Measurements from ENCODE around the gene SAE1. TPM values are rescaled to one million over a fixed set of nuclear protein-coding genes. Genes with fewer than 3 reads are reported as not detected.
A peak's percentile ranks its signal among the peaks of the same experiment; 100 is the strongest.

SAE1 gene
- total and polyA plus RNA-seq, 10 of the 15 experiments (the other 5 are each of a cell fraction or from before 2014, with no cell fraction given): 62.0 to 246 (median 148) TPM

DNA sequence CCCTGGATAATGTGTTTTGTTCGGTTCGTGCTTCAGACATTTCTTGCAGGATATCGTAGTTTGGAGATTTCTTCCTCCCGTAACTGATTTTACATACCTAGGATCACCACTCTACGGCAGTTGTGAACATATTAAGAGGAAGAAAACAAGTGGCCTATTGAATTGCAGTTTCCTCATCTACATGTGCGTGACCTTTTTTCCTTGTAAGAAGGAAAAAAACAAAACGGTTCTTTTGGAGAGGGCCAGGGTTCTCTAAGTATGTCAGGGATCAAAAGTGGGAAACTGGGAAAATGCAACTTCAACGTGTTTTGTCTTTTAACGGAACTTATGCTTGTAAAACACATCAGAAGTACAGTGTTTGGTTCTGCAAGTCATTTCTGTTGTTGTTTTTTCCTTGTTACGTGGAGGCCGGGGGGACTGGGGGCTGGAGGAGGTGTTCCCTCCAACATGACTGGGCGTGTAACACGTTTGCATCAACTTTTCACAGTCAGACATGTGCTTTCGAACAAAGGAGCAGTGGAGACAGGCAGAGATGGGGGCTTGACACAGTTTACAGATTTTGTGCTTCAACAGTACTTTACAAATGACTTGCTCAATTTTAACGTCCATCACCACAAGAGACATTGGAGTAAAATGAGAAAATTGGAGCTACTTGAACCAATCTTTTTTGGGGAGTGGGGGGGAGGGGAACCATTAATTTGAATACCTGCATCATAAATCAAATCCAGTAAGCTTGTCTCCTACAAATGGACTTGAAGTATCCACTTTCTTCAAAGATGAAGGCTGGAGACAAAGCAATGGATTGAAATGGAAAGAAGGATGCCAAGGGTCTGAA is 20.9 kb upstream of the SAE1 start (continued):
- TF ChIP-seq, protein P1, sequence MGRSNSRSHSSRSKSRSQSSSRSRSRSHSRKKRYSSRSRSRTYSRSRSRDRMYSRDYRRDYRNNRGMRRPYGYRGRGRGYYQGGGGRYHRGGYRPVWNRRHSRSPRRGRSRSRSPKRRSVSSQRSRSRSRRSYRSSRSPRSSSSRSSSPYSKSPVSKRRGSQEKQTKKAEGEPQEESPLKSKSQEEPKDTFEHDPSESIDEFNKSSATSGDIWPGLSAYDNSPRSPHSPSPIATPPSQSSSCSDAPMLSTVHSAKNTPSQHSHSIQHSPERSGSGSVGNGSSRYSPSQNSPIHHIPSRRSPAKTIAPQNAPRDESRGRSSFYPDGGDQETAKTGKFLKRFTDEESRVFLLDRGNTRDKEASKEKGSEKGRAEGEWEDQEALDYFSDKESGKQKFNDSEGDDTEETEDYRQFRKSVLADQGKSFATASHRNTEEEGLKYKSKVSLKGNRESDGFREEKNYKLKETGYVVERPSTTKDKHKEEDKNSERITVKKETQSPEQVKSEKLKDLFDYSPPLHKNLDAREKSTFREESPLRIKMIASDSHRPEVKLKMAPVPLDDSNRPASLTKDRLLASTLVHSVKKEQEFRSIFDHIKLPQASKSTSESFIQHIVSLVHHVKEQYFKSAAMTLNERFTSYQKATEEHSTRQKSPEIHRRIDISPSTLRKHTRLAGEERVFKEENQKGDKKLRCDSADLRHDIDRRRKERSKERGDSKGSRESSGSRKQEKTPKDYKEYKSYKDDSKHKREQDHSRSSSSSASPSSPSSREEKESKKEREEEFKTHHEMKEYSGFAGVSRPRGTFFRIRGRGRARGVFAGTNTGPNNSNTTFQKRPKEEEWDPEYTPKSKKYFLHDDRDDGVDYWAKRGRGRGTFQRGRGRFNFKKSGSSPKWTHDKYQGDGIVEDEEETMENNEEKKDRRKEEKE (IDR thresholded peaks at IDR 0.05): no peak
- no peak for TF ChIP-seq STAT3 (IDR thresholded peaks at IDR 0.05; ENCODE audit: low read depth, low read length)
- no peak for TF ChIP-seq RBBP5 (conservative IDR thresholded peaks at IDR 0.05)
- TF ChIP-seq, protein P2, sequence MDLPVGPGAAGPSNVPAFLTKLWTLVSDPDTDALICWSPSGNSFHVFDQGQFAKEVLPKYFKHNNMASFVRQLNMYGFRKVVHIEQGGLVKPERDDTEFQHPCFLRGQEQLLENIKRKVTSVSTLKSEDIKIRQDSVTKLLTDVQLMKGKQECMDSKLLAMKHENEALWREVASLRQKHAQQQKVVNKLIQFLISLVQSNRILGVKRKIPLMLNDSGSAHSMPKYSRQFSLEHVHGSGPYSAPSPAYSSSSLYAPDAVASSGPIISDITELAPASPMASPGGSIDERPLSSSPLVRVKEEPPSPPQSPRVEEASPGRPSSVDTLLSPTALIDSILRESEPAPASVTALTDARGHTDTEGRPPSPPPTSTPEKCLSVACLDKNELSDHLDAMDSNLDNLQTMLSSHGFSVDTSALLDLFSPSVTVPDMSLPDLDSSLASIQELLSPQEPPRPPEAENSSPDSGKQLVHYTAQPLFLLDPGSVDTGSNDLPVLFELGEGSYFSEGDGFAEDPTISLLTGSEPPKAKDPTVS (IDR thresholded peaks at IDR 0.05; ENCODE audit: low read depth, low read length): no peak
- TF ChIP-seq, protein P3, sequence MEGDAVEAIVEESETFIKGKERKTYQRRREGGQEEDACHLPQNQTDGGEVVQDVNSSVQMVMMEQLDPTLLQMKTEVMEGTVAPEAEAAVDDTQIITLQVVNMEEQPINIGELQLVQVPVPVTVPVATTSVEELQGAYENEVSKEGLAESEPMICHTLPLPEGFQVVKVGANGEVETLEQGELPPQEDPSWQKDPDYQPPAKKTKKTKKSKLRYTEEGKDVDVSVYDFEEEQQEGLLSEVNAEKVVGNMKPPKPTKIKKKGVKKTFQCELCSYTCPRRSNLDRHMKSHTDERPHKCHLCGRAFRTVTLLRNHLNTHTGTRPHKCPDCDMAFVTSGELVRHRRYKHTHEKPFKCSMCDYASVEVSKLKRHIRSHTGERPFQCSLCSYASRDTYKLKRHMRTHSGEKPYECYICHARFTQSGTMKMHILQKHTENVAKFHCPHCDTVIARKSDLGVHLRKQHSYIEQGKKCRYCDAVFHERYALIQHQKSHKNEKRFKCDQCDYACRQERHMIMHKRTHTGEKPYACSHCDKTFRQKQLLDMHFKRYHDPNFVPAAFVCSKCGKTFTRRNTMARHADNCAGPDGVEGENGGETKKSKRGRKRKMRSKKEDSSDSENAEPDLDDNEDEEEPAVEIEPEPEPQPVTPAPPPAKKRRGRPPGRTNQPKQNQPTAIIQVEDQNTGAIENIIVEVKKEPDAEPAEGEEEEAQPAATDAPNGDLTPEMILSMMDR (IDR thresholded peaks at IDR 0.05 in 2 of 3, conservative IDR thresholded peaks at IDR 0.05 in 1 of 3; ENCODE audit: control insufficient read depth in 2 of 3, extremely low read depth in 1 of 3, insufficient read depth in 1 of 3, low read depth in 3 of 3, low read length in 3 of 3): no peak
- no peak for TF ChIP-seq PAX8 (IDR thresholded peaks at IDR 0.05)
- TF ChIP-seq IKZF2 (IDR thresholded peaks at IDR 0.05): peak; percentile 49 to 76
- TF ChIP-seq, protein P4, sequence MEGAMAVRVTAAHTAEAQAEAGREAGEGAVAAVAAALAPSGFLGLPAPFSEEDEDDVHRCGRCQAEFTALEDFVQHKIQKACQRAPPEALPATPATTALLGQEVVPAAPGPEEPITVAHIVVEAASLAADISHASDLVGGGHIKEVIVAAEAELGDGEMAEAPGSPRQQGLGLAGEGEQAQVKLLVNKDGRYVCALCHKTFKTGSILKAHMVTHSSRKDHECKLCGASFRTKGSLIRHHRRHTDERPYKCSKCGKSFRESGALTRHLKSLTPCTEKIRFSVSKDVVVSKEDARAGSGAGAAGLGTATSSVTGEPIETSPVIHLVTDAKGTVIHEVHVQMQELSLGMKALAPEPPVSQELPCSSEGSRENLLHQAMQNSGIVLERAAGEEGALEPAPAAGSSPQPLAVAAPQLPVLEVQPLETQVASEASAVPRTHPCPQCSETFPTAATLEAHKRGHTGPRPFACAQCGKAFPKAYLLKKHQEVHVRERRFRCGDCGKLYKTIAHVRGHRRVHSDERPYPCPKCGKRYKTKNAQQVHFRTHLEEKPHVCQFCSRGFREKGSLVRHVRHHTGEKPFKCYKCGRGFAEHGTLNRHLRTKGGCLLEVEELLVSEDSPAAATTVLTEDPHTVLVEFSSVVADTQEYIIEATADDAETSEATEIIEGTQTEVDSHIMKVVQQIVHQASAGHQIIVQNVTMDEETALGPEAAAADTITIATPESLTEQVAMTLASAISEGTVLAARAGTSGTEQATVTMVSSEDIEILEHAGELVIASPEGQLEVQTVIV (IDR thresholded peaks at IDR 0.05; ENCODE audit: borderline replicate concordance, partially characterized antibody): no peak
- no peak for TF ChIP-seq RCOR1 (conservative IDR thresholded peaks at IDR 0.05; ENCODE audit: low read depth, low read length)
- TF ChIP-seq GATAD2B (conservative IDR thresholded peaks at IDR 0.05; ENCODE audit: low read depth): no peak
- no peak for TF ChIP-seq HDAC6 (IDR thresholded peaks at IDR 0.05; ENCODE audit: unreplicated experiment)
- TF ChIP-seq POU2F2 (IDR thresholded peaks at IDR 0.05; ENCODE audit: borderline replicate concordance, low read depth, low read length): no peak; the same call in 2 of the 3 replicates
- TF ChIP-seq NFYA (IDR thresholded peaks at IDR 0.05; ENCODE audit: borderline replicate concordance, low read depth, low read length): no peak
- TF ChIP-seq, protein P5, sequence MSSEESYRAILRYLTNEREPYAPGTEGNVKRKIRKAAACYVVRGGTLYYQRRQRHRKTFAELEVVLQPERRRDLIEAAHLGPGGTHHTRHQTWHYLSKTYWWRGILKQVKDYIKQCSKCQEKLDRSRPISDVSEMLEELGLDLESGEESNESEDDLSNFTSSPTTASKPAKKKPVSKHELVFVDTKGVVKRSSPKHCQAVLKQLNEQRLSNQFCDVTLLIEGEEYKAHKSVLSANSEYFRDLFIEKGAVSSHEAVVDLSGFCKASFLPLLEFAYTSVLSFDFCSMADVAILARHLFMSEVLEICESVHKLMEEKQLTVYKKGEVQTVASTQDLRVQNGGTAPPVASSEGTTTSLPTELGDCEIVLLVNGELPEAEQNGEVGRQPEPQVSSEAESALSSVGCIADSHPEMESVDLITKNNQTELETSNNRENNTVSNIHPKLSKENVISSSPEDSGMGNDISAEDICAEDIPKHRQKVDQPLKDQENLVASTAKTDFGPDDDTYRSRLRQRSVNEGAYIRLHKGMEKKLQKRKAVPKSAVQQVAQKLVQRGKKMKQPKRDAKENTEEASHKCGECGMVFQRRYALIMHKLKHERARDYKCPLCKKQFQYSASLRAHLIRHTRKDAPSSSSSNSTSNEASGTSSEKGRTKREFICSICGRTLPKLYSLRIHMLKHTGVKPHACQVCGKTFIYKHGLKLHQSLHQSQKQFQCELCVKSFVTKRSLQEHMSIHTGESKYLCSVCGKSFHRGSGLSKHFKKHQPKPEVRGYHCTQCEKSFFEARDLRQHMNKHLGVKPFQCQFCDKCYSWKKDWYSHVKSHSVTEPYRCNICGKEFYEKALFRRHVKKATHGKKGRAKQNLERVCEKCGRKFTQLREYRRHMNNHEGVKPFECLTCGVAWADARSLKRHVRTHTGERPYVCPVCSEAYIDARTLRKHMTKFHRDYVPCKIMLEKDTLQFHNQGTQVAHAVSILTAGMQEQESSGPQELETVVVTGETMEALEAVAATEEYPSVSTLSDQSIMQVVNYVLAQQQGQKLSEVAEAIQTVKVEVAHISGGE (CRISPR knock-in tag; IDR thresholded peaks at IDR 0.05): no peak
- no peak for TF ChIP-seq JUNB (IDR thresholded peaks at IDR 0.05)
- TF ChIP-seq EZH2 (IDR thresholded peaks at IDR 0.05; ENCODE audit: borderline replicate concordance, control insufficient read depth, low read depth, low read length): no peak

Data from GM12878 (cell line).